ENCODE measurements around the gene PLEKHA6.
A peak's percentile ranks its signal among the peaks of the same experiment; 100 is the strongest.

PLEKHA6 gene

GRCh38 chr1:204222006-204222763, 137.5 kb downstream of the PLEKHA6 start:
- H3K27me3 Mint-ChIP-seq (ENCODE audit: low read depth) = no peaks in the 10 kb centered on the region
- no peak overlapping the region for H3K27ac Mint-ChIP-seq
- no peaks in the 10 kb centered on the region for H3K9me3 Mint-ChIP-seq
- no peaks in the 10 kb centered on the region for H3K36me3 Mint-ChIP-seq (ENCODE audit: low read depth)
- no peaks in the 10 kb centered on the region for H3K4me1 Mint-ChIP-seq (ENCODE audit: low read depth)
- no peak overlapping the region for H3K4me3 Mint-ChIP-seq

- Mint-ChIP-seq H3K27ac (no peak overlapping the region), H3K4me1 (ENCODE audit: low read depth) (no peaks in the 10 kb centered on the region), H3K36me3 (ENCODE audit: low read depth) (no peaks in the 10 kb centered on the region), H3K9me3 (no peaks in the 10 kb centered on the region), H3K4me3 (no peak overlapping the region), H3K27me3 (ENCODE audit: low read depth) (no peaks in the 10 kb centered on the region)
Observed at GRCh38 chr1:204221271-204221670, 138.5 kb downstream of the PLEKHA6 start.

- Mint-ChIP-seq H3K36me3 (ENCODE audit: low read depth) (no peaks in the 10 kb centered on the region), H3K27ac (no peak overlapping the region), H3K4me3 (no peak overlapping the region), H3K27me3 (ENCODE audit: low read depth) (peaks cover 4% of the 10 kb centered on the region), H3K4me1 (ENCODE audit: low read depth) (no peaks in the 10 kb centered on the region), H3K9me3 (no peaks in the 10 kb centered on the region)
Observed at GRCh38 chr1:204219971-204220616, 139.6 kb downstream of the PLEKHA6 start.

- Mint-ChIP-seq H3K27ac (no peak overlapping the region), H3K27me3 (ENCODE audit: low read depth) (peaks cover 10% of the 10 kb centered on the region), H3K4me1 (ENCODE audit: low read depth) (peaks cover 3% of the 10 kb centered on the region), H3K4me3 (no peak overlapping the region), H3K9me3 (no peaks in the 10 kb centered on the region), H3K36me3 (ENCODE audit: low read depth) (no peaks in the 10 kb centered on the region)
Observed at GRCh38 chr1:204218552-204218951, 141.2 kb downstream of the PLEKHA6 start.

- Mint-ChIP-seq H3K4me1 (ENCODE audit: low read depth) (peaks cover 3% of the 10 kb centered on the region), H3K4me3 (no peak overlapping the region), H3K9me3 (no peaks in the 10 kb centered on the region), H3K27me3 (ENCODE audit: low read depth) (peaks cover 10% of the 10 kb centered on the region), H3K36me3 (ENCODE audit: low read depth) (no peaks in the 10 kb centered on the region), H3K27ac (no peak overlapping the region)
Observed at GRCh38 chr1:204217648-204218000, 142.1 kb downstream of the PLEKHA6 start.

GRCh38 chr1:204216880-204217647, 142.7 kb downstream of the PLEKHA6 start:
- no peak overlapping the region for H3K27ac Mint-ChIP-seq
- no peaks in the 10 kb centered on the region for H3K9me3 Mint-ChIP-seq
- H3K4me3 Mint-ChIP-seq = no peak overlapping the region
- H3K4me1 Mint-ChIP-seq (ENCODE audit: low read depth) = peaks cover 3% of the 10 kb centered on the region
- H3K36me3 Mint-ChIP-seq (ENCODE audit: low read depth) = no peaks in the 10 kb centered on the region
- peaks cover 10% of the 10 kb centered on the region for H3K27me3 Mint-ChIP-seq (ENCODE audit: low read depth)

- no peaks in the 10 kb centered on the region for H3K36me3 Mint-ChIP-seq (ENCODE audit: low read depth)
- no peak overlapping the region for H3K27ac Mint-ChIP-seq
- no peaks in the 10 kb centered on the region for H3K9me3 Mint-ChIP-seq
- H3K4me3 Mint-ChIP-seq = no peak overlapping the region
- H3K27me3 Mint-ChIP-seq (ENCODE audit: low read depth) = peaks cover 10% of the 10 kb centered on the region
- peaks cover 3% of the 10 kb centered on the region for H3K4me1 Mint-ChIP-seq (ENCODE audit: low read depth)
Observed at GRCh38 chr1:204216236-204216635, 143.5 kb downstream of the PLEKHA6 start.

GRCh38 chr1:204213668-204214662, 145.8 kb downstream of the PLEKHA6 start, which contains the start of gene GOLT1A:
TSS of gene GOLT1A (minus strand) at chr1:204213988. CDS start at chr1:204213906, 82 bp downstream.
- Mint-ChIP-seq H3K27me3 (ENCODE audit: low read depth) (peaks cover 10% of the 10 kb centered on the region), H3K9me3 (no peaks in the 10 kb centered on the region), H3K4me1 (ENCODE audit: low read depth) (peaks cover 3% of the 10 kb centered on the region), H3K27ac (no peak within 1 kb of the TSS), H3K4me3 (peak within 1 kb of the TSS; percentile 25), H3K36me3 (ENCODE audit: low read depth) (no peaks in the 10 kb centered on the region)

- no peak overlapping the region for H3K4me3 Mint-ChIP-seq
- H3K27me3 Mint-ChIP-seq (ENCODE audit: low read depth) = peaks cover 10% of the 10 kb centered on the region
- peaks cover 3% of the 10 kb centered on the region for H3K4me1 Mint-ChIP-seq (ENCODE audit: low read depth)
- H3K27ac Mint-ChIP-seq = no peak overlapping the region
- H3K36me3 Mint-ChIP-seq (ENCODE audit: low read depth) = no peaks in the 10 kb centered on the region
- no peaks in the 10 kb centered on the region for H3K9me3 Mint-ChIP-seq
Observed at GRCh38 chr1:204212715-204213114, 147.0 kb downstream of the PLEKHA6 start.

GRCh38 chr1:204211046-204211445, 148.7 kb downstream of the PLEKHA6 start:
- peaks cover 3% of the 10 kb centered on the region for H3K4me1 Mint-ChIP-seq (ENCODE audit: low read depth)
- H3K4me3 Mint-ChIP-seq = no peak overlapping the region
- H3K27ac Mint-ChIP-seq = no peak overlapping the region
- H3K36me3 Mint-ChIP-seq (ENCODE audit: low read depth) = no peaks in the 10 kb centered on the region
- no peaks in the 10 kb centered on the region for H3K9me3 Mint-ChIP-seq
- peaks cover 19% of the 10 kb centered on the region for H3K27me3 Mint-ChIP-seq (ENCODE audit: low read depth)

- Mint-ChIP-seq H3K27me3 (ENCODE audit: low read depth) (peaks cover 29% of the 10 kb centered on the region), H3K4me3 (no peak overlapping the region), H3K4me1 (ENCODE audit: low read depth) (no peaks in the 10 kb centered on the region), H3K27ac (no peak overlapping the region), H3K36me3 (ENCODE audit: low read depth) (no peaks in the 10 kb centered on the region), H3K9me3 (no peaks in the 10 kb centered on the region)
Observed at GRCh38 chr1:204207136-204207616, 152.6 kb downstream of the PLEKHA6 start.

GRCh38 chr1:204206121-204206520, 153.6 kb downstream of the PLEKHA6 start:
- Mint-ChIP-seq H3K4me3 (no peak overlapping the region), H3K9me3 (no peaks in the 10 kb centered on the region), H3K27ac (no peak overlapping the region), H3K36me3 (ENCODE audit: low read depth) (no peaks in the 10 kb centered on the region), H3K4me1 (ENCODE audit: low read depth) (no peaks in the 10 kb centered on the region), H3K27me3 (ENCODE audit: low read depth) (peaks cover 29% of the 10 kb centered on the region)

- no peaks in the 10 kb centered on the region for H3K9me3 Mint-ChIP-seq
- H3K27ac Mint-ChIP-seq = no peak overlapping the region
- H3K4me1 Mint-ChIP-seq (ENCODE audit: low read depth) = no peaks in the 10 kb centered on the region
- H3K27me3 Mint-ChIP-seq (ENCODE audit: low read depth) = peaks cover 33% of the 10 kb centered on the region
- no peak overlapping the region for H3K4me3 Mint-ChIP-seq
- no peaks in the 10 kb centered on the region for H3K36me3 Mint-ChIP-seq (ENCODE audit: low read depth)
Observed at GRCh38 chr1:204205486-204205885, 154.2 kb downstream of the PLEKHA6 start.

GRCh38 chr1:204204944-204205343, 154.8 kb downstream of the PLEKHA6 start:
- no peaks in the 10 kb centered on the region for H3K9me3 Mint-ChIP-seq
- H3K4me3 Mint-ChIP-seq = no peak overlapping the region
- peaks cover 33% of the 10 kb centered on the region for H3K27me3 Mint-ChIP-seq (ENCODE audit: low read depth)
- no peaks in the 10 kb centered on the region for H3K4me1 Mint-ChIP-seq (ENCODE audit: low read depth)
- no peaks in the 10 kb centered on the region for H3K36me3 Mint-ChIP-seq (ENCODE audit: low read depth)
- H3K27ac Mint-ChIP-seq = no peak overlapping the region
